ENCODE results near the gene FAM50A. TPM values are rescaled to one million over a fixed set of nuclear protein-coding genes. Genes with fewer than 3 reads are reported as not detected.
"Not testable (repeated sequence)": the region's sequence is repeated elsewhere in the genome, so short reads cannot be mapped to it uniquely, and the experiment has no call there.

Gene FAM50A
- 10 to 100 TPM; 38.4 to 38.5 TPM for total RNA-seq
- polyA plus RNA-seq (ENCODE audit: insufficient read depth, low read depth, low replicate concordance) = 29.6 TPM
- long read RNA-seq, donor 1, transcript FAM50A-202 (13 exons, 1,352 nt) = major isoform, 9 of 35 reads
- long read RNA-seq, donor 1, partial matches to known transcripts = 23 of 35 reads
- long read RNA-seq, donor 1, other reads (novel, unspliced or antisense) = 0 of 35 reads
- long read RNA-seq, donor 2, transcript FAM50A-202 (13 exons, 1,352 nt) = major isoform, 8 of 17 reads
- long read RNA-seq, donor 2, partial matches to known transcripts = 8 of 17 reads
- long read RNA-seq, donor 2, other reads (novel, unspliced or antisense) = 0 of 17 reads

- H3K4me3 ChIP-seq = peak within 1 kb of the TSS; percentile 57 to 58
- TF ChIP-seq CTCF (IDR thresholded peaks at IDR 0.05) (no peak), POLR2A (IDR thresholded peaks at IDR 0.05) (no peak)
- WGBS, 2 donors = no CpG with 5 or more reads among the region's 94 CpGs
- H3K27ac ChIP-seq = peak within 1 kb of the TSS; percentile 76 to 83
- H3K9me3 ChIP-seq = no peaks in the 10 kb centered on the region
- no peaks in the 10 kb centered on the region for H3K27me3 ChIP-seq
- intact Hi-C loops (cut with DNase I; ENCODE audit: low total_unique reads) = no loop called here
- H3K36me3 ChIP-seq (ENCODE audit: low read depth, missing control alignments) = no peaks in the 10 kb centered on the region
- peaks cover 5% of the 10 kb centered on the region for H3K4me1 ChIP-seq
- peak; percentile 82 for DNase-seq
Measured at GRCh38 chrX:154443992-154444754, at the start of gene FAM50A. FAM50A (plus strand) TSS chrX:154444141; CDS start chrX:154444236, 95 bp downstream.

- H3K9me3 ChIP-seq; DNase-seq; H3K27me3 ChIP-seq; H3K27ac ChIP-seq; intact Hi-C loops (cut with DNase I; ENCODE audit: low total_unique reads); H3K4me1 ChIP-seq; H3K4me3 ChIP-seq; H3K36me3 ChIP-seq (ENCODE audit: low read depth, missing control alignments): not testable (repeated sequence)
- WGBS, 2 donors = 77 to 85% methylated on average over 9 to 17 of the region's 17 CpGs
Measured at GRCh38 chrX:154396363-154396762, 47.6 kb upstream of the FAM50A start.

- Histone ChIP-seq H3K4me1 (no peaks in the 10 kb centered on the region), H3K27ac (peak overlapping the region; percentile 91 to 95), H3K36me3 (ENCODE audit: low read depth, missing control alignments) (no peaks in the 10 kb centered on the region), H3K9me3 (no peaks in the 10 kb centered on the region), H3K4me3 (peak overlapping the region; percentile 74 to 86), H3K27me3 (no peaks in the 10 kb centered on the region)
- TF ChIP-seq CTCF (IDR thresholded peaks at IDR 0.05) (no peak), POLR2A (IDR thresholded peaks at IDR 0.05) (no peak)
- WGBS, 2 donors = 13 to 56% methylated on average over 3 to 31 of the region's 53 CpGs
- intact Hi-C loops (cut with DNase I; ENCODE audit: low total_unique reads) = no loop called here
- peak; percentile 55 for DNase-seq
Measured at GRCh38 chrX:154396973-154397887, 46.7 kb upstream of the FAM50A start.

- Histone ChIP-seq H3K4me1 (no peaks in the 10 kb centered on the region), H3K36me3 (ENCODE audit: low read depth, missing control alignments) (no peaks in the 10 kb centered on the region), H3K4me3 (peak within 1 kb of the TSS; percentile 74 to 86), H3K9me3 (no peaks in the 10 kb centered on the region), H3K27ac (peak within 1 kb of the TSS; percentile 91 to 95), H3K27me3 (no peaks in the 10 kb centered on the region)
- TF ChIP-seq CTCF (IDR thresholded peaks at IDR 0.05) (no peak), POLR2A (IDR thresholded peaks at IDR 0.05) (peak; percentile 23)
- 0% methylated on average over 14 to 19 of the region's 69 CpGs for WGBS, 2 donors
- intact Hi-C loops (cut with DNase I; ENCODE audit: low total_unique reads) = no loop called here
- peak; percentile 94 for DNase-seq
Measured at GRCh38 chrX:154397888-154398667, 45.9 kb upstream of the FAM50A start, which contains the start of gene RPL10. RPL10 (plus strand) TSS chrX:154398377; CDS start chrX:154398520, 143 bp downstream.
